GM19035 (cell line): ENCODE results near the gene PIK3R2.
A peak's percentile ranks its signal among the peaks of the same experiment; 100 is the strongest.
"Not testable (repeated sequence)": the region's sequence is repeated elsewhere in the genome, so short reads cannot be mapped to it uniquely, and the experiment has no call there.

ENCODE experiments used
- ATAC-seq: cut with Tn5 transposase; IDR thresholded peaks from one replicate; pipeline ENCODE4 v1.9.1; 2021; ENCODE audit not compliant: unreplicated experiment

PIK3R2 gene

DNA sequence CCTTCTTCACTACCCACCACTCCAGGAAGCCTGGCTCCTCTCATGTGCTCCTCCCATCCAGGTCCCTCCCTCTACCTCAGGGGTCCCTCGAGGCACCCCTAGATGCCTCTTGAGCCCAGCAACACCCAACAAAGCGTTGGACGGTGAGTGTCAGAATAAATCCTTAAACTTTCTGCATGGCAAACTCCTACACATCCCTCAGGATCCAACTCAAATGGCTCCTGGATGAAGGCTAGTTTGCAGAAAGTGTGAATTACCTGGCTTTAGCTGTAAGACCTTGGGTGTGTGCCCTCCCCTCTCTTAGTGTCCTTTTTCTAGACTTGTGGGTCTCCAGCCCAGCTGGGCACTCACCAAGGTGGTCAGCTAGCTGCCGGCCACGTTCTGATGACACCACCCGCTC lies 45.4 kb downstream of the PIK3R2 start:
- no peak for ATAC-seq

DNA sequence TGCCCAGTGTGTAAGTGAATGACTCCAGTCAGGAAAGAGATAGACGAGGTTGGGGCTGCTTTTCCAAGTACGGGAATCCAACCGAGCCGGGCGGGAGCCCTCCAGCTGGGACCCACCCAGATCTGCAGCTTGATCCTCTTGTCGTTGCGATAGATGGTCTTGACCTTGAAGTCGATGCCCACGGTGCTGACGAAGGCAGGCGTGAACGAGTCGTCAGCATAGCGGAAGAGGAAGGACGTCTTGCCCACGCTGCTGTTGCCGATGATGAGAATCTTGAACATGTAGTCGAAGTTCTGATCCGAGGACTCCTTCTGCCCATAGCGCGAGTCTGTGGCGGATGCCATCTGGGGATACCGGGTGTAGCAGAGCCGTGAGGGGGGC lies 49.4 kb downstream of the PIK3R2 start:
- ATAC-seq = no peak

DNA sequence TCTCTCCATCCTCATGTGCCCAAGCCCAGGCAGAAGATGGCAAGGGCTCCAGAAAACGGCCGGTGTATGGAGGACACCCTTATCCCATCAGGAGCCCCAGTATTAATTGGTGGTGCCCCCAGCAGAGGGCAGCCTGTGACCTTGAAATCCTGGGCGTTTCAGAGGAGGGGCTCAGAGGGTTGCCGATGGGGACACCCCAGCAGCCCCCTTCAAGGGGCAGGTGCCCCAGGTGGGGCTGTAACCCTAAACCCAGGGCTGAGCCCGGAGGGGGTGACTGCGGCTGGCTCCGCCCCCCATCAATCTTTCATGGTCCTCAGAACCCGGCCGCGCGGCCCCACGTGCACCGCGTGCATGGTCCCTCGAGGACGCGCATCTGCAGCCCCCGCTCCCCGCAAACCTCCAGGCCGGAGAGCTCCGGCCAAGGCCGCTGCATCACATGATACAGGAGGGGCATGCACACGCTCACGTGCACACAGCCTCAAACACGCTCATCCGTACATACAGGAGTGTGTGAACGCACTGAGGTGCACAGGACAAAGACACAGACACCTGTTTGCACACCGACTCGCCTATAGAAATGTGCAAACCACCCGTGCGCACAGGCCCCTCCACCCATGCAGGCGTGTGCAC lies 49.9 kb downstream of the PIK3R2 start:
- ATAC-seq = no peak

DNA sequence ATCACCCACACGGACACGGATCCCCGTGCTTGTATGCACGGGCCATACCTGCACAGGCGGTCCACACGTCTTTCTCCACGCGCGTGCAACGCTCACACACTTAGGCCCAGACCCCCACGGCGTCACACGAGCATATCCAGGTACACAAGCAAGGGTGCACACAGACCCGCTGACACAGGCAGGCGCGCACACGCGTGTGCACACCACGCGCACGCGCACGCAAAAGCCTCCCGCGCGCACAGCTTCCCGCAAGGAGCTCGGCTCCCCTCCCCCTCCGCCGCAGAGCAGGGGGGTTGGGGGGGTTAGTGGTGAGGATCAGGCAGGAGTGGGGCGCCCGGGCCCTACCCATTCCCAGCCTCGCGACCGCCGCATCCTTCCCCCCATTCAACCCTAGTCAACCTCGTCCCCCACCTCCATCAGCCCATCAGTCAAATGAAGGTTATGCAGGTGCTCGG lies 50.5 kb downstream of the PIK3R2 start:
- ATAC-seq = peak; percentile 3

DNA sequence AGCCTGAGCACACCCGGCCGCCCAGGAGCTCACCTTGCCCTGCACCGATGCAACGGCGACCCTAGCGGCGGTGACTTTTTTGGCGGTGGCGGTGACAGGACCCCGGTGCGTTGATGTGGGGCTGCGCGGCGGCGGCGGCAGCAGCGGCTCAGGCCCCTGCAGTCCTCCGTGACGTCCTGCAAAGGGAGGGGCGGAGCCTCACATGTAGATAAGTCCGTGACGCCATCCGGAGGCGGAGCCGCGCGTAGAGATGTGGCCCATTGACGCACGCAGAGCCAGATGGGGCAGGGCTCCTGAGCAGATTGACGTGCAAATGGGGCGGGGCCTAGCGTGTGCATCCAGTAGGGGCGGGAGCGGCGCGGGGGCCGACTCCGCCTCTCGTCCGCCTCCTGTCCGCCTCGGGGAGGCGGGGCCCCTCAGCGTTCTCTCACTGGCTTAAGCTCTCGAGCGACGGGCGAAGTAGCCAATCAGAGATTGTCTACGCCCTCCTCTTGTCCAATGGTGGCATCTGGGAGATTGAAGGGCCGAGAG lies 51.0 kb downstream of the PIK3R2 start, which contains the start of gene RAB3A:
Gene RAB3A (minus strand): TSS at position 180 of the 531 bp plus-strand sequence. CDS start 1,302 bp downstream, outside the sequence.
- peak; percentile 88 for ATAC-seq

DNA sequence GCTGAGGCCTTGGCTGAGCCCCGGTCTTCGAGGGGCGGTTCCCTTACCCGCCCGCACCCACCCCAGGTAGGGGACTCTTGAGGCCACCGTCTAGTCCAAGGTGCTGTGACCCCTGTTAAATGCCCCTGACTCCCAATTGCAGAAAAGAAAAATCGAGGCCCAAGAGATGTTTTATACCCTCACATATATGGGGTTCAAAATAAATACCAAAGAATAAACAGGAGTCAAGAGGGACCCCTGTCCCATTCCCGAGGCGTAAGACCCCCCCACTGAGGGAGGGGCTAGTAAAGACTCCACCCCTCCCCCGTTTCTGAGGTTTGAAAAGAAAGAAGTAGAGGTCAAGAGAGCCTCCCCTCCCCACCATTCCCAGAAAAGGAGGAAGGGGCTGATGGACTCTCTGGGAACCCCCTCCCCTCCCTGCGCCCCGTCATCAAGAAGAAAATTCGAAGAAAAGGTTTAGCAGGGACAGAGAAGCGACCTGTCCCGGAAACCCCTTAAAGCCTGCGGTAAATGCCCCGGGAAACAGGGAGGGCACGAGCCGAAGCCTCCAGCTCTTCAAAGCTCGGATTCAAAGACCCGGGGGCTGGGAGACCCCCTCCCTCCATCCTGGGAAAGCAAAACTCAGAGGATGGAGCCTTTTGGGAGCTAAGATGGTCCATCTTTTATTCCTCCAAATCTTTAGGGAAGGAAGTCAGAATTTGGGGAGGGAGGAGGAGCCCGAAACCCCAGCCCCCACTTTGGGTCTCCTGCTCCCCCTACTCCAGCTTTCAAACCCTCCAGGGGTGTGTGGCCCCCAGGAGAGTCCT lies 51.6 kb downstream of the PIK3R2 start:
- no peak for ATAC-seq

DNA sequence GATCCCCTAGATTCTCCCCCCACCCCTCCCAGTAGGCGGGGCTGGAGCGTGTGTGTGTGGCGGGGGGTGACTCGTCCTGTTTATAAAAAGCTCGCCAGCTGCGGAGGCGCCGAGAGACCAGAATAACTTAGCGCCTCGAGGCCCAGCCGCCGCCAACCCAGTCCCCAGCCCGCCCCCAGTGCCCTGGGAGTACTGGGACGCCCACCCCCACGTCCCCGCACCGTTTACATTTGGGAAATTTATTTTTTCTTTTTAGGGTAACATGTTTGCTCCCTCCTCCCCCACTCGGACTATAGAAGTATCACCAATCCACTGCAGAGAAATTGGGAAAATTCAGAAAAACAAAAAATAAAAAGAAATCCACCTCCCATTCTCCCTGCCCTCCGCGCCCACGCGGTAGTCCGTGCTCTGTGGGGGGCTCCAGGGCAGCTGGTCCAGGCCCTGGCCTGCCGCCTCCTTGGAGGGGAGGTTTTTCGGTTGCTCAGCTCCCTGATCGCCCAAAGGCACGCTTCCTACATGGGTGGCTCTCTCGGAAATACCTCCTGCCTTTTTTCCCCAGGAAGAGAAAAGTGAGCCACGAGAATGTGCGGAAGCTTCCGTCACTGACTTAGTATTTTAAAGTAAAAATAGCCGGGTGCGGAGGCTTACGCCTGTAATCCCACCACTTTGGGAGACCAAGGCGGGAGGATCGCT lies 52.4 kb downstream of the PIK3R2 start:
- no peak for ATAC-seq

DNA sequence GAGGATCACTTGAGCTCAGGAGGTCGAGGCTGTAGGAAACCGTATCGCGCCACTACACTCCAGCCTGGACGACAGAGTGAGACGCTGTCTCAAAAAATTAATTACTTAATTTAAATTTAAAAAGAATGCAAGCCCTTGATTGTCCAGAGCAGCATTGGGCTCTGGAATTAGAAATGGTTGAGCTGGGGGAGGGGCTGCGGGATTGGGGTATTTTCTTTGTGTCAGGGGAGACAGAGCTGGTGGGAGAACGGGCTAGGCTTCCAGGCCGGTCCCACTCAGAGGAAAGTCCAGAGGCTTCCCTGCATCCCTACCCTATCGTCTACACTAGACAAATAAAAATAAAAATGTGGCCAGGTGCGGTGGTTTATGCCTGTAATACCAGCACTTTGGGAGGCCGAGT lies 53.1 kb downstream of the PIK3R2 start:
- ATAC-seq = no peak

DNA sequence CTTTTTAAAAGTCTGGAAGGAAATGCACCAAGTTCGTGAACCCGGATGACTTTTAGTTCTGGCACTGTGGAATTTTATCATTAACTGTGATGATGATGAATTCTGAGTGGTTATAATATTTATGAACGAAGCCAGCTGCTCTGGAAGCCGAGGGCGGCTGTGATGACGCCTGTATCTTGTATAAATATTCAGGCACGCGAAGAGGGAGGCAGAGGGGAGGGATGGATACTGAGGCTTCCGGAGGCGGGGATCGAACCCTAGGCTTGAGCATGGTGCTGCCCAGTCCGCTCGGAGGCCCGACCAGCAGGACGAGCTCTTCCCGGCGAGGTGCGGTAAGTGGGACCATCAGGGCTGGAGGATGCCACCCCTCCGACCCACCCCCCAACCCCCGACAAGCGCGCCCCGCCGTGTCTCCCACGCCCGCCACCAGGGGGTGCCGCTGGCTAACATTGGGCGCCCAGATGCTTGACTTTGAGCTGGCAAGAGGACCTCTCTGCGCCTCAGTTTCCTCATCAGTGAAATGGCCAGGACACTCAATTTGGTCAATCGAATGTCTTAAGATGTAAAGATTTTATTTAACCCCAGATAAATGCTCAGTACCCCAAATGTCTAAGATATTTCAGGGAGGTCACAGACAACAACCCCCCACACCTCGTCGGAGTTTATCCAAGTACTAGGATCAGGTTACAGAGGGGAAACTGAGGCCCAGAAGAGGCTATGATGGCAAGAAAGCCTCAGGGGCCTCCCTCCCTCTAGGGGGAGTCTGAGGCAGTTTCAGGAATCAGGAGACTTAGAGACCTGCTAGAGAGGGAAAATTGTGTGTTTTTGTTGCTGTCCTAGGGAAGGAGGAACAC lies 55.4 kb downstream of the PIK3R2 start:
- ATAC-seq = no peak

DNA sequence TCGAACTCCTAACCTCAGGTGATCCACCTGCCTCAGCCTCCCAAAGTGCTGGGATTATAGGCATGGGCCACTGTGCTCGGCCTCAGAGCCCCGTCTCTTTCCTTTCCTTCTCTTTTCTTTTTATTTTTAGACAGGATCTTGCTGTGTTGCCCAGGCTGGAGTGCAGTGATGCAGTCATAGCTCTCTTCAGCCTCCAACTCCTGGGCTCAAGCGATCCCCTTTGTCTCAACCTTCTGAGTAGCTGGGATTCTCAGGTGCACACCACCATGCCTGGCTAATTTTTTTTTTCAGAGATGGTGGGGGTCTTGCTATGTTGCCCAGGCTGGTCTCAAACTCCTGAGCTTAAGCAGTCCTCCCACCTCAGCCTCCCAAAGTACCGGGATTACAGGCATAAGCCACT lies 56.9 kb downstream of the PIK3R2 start:
- ATAC-seq = not testable (repeated sequence)

DNA sequence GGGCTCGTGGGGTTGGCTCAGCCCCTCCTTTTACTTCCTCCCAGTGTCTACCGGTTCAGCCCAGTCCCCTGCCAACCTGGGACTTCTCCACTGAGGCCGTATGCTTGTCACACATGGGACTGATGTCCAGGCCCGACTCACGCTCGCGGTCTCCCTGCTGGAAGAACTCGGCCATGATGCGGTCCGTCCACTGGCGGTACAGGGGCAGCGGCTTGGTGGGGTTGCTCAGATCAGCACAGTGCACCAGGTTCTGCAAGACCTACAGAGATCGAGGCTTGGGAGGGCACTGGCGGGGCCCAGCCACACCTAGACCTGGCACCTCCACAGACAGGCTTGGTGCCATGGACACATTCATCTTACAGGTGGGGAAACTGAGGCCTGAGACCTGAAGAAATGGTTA lies 58.7 kb downstream of the PIK3R2 start:
- no peak for ATAC-seq

DNA sequence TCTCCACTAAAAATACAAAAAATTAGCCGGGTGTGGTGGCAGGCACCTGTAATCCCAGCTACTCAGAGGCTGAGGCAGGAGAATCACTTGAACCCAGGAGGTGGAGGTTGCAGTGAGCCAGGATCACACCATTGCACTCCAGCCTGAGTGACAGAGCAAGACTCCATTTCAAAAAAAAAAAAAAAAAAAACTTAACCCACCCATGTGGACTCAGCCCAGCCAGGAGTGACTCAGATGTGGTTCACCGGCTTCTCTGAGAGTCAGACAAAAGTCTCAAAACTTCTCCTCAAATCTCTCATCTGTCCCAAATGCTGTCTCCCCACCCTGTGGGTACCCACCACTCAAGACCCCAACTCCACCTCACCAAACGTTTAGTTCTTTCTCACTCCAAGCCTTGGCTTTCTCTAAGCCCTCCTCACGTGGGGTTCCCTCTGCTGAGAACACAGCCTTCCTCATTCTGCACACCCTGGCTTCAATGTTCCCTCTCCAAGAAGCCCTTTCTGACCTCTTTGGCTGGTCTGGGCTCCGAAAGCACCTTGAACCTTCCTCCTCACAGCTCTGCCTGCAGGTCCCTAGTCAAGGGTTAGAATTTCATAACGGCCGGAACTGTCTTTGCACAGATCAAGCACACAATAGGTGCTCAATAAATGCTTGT lies 61.9 kb downstream of the PIK3R2 start:
- ATAC-seq = no peak

DNA sequence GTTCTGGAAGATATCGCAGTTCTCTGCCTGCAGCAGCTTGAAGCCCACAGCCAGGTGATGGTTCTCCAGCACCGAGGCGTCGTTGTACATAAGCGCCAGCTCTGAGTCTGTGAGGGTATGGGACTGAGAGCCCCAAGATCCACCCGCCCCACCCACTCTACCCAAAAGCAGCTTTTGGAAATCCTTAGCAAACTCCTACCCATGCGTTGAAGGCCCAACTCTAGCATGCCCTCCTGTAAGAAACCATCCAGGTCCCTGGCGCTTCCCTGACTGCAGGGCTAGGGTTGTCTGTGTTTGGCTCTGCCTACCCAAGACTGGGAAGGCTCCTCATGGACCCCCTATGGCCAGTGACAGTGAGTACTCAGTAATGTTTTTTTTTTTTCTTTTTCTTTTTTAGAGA lies 63.8 kb downstream of the PIK3R2 start:
- ATAC-seq = no peak

DNA sequence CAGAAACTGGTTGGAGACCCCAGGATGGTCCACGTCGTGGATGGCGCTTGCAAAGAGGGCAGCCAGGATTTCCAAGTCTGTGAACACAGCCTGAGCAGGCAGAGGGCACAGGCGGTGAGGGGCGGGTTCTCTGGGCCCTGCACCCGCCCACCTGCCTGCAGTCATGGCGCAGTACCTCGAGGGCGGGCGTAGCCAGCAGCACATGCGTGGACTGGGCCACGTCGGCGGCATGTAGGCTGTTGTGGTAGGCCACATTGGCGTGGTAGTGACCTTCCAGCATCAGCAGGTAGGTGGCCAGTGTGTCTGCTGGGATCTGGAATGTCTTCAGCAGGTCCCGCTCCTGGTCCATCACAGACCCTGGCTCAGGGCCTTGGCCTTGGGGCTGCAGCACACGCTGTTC lies 65.2 kb downstream of the PIK3R2 start:
- ATAC-seq = no peak

DNA sequence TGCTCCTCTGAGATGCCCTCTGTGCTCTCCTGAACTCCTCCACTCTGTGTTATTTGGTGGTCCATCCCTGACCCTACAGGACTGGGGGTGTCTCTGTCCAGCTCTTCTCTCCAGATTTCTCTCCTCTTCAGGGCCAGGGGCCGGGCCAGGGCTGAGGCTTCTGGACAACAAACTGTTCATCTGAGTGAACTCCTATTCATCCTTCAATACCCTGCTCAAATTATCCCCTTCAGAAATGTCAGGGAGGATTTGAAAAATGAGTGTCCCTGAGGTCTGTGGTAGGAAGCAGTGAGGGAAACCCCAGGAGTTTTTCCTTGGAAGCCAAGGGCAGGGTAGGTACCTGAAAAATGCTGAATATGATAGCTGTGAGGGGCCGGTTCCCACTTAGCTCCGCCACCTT lies 65.6 kb downstream of the PIK3R2 start:
- ATAC-seq = no peak
